ENCODE measurements around the gene PAH. TPM values are rescaled to one million over a fixed set of nuclear protein-coding genes. Genes with fewer than 3 reads are reported as not detected.

Gene PAH
- polyA plus RNA-seq, 3 donors: not detected

- intact Hi-C loops (cut with micrococcal nuclease): no loop called here
- peak overlapping the region in 1 of 2 donors; percentile 21 for H3K4me3 Mint-ChIP-seq
- H3K4me3 ChIP-seq (replicated peaks in 1 of 3; ENCODE audit: low read depth in 2 of 3, low read length in 3 of 3): no peak overlapping the region
- H3K4me1 Mint-ChIP-seq: no peaks in the 10 kb centered on the region
- H4K20me1 ChIP-seq (ENCODE audit: insufficient read depth, low read length): no peaks in the 10 kb centered on the region
- H3K36me3 ChIP-seq (replicated peaks in 1 of 2; ENCODE audit: control insufficient read depth in 1 of 2, insufficient read depth in 2 of 2, low read length in 2 of 2): no peaks in the 10 kb centered on the region
- peaks cover 10 to 21% (median 13%) of the 10 kb centered on the region in 3 donors for H3K27me3 Mint-ChIP-seq (ENCODE audit: low read depth in 3 of 3)
- H3K36me3 Mint-ChIP-seq: no peaks in the 10 kb centered on the region
- TF ChIP-seq CTCF (IDR thresholded peaks at IDR 0.05): no peak
- H3K27me3 ChIP-seq (ENCODE audit: control insufficient read depth in 2 of 2, insufficient read depth in 2 of 2, low read length in 2 of 2): peaks cover 2 to 14% of the 10 kb centered on the region in 2 donors
- H3K27ac ChIP-seq (ENCODE audit: low read depth in 1 of 2, low read length in 2 of 2): no peak overlapping the region
- no peak overlapping the region for H3K4me2 ChIP-seq (replicated peaks; ENCODE audit: extremely low read depth, low read length, poor library complexity, severe bottlenecking)
- DNase-seq: no peak
- H3K9me3 Mint-ChIP-seq: peaks cover 0 to 14% (median 3%) of the 10 kb centered on the region in 7 donors
- no peak overlapping the region for H3K27ac Mint-ChIP-seq
- WGBS (ENCODE audit: insufficient coverage): 3% methylated on average over 25 of the region's 36 CpGs
- H3K9me3 ChIP-seq (replicated peaks in 1 of 2; ENCODE audit: control insufficient read depth in 1 of 2, insufficient read depth in 1 of 2, low read length in 2 of 2): peaks cover 0 to 4% of the 10 kb centered on the region in 2 donors
- no peaks in the 10 kb centered on the region for H3K4me1 ChIP-seq (ENCODE audit: control insufficient read depth in 1 of 2, insufficient read depth in 2 of 2, low read length in 2 of 2)
- H3K9ac ChIP-seq (ENCODE audit: insufficient read depth, low read length, poor library complexity, severe bottlenecking): no peak overlapping the region
- H2AFZ ChIP-seq (ENCODE audit: insufficient read depth, low read depth, low read length, poor library complexity, severe bottlenecking): no peak overlapping the region
- no peaks in the 10 kb centered on the region for H3K79me2 ChIP-seq (ENCODE audit: insufficient read depth, low read length)
Measured at GRCh38 chr12:102824218-102824835, 92.7 kb downstream of the PAH start.

- intact Hi-C loops (cut with micrococcal nuclease): no loop called here
- H3K4me3 ChIP-seq (replicated peaks in 1 of 3; ENCODE audit: low read depth in 2 of 3, low read length in 3 of 3): no peak overlapping the region
- H3K27ac ChIP-seq (ENCODE audit: low read depth in 1 of 2, low read length in 2 of 2): no peak overlapping the region
- Mint-ChIP-seq H3K4me1 (no peaks in the 10 kb centered on the region), H3K9me3 (peaks cover 0 to 14% (median 3%) of the 10 kb centered on the region in 7 donors), H3K27ac (no peak overlapping the region), H3K4me3 (no peak overlapping the region), H3K36me3 (no peaks in the 10 kb centered on the region), H3K27me3 (ENCODE audit: low read depth in 3 of 3) (peaks cover 10 to 24% (median 13%) of the 10 kb centered on the region in 3 donors)
- no peak for TF ChIP-seq CTCF (IDR thresholded peaks at IDR 0.05)
- peaks cover 0 to 4% of the 10 kb centered on the region in 2 donors for H3K9me3 ChIP-seq (replicated peaks in 1 of 2; ENCODE audit: control insufficient read depth in 1 of 2, insufficient read depth in 1 of 2, low read length in 2 of 2)
- WGBS (ENCODE audit: insufficient coverage): no CpG with 5 or more reads among the region's 5 CpGs
- H3K9ac ChIP-seq (ENCODE audit: insufficient read depth, low read length, poor library complexity, severe bottlenecking): no peak overlapping the region
- H3K4me2 ChIP-seq (replicated peaks; ENCODE audit: extremely low read depth, low read length, poor library complexity, severe bottlenecking): no peak overlapping the region
- H3K4me1 ChIP-seq (ENCODE audit: control insufficient read depth in 1 of 2, insufficient read depth in 2 of 2, low read length in 2 of 2): no peaks in the 10 kb centered on the region
- no peak for DNase-seq
- H2AFZ ChIP-seq (ENCODE audit: insufficient read depth, low read depth, low read length, poor library complexity, severe bottlenecking): no peak overlapping the region
- no peaks in the 10 kb centered on the region for H4K20me1 ChIP-seq (ENCODE audit: insufficient read depth, low read length)
- H3K27me3 ChIP-seq (ENCODE audit: control insufficient read depth in 2 of 2, insufficient read depth in 2 of 2, low read length in 2 of 2): peaks cover 2 to 14% of the 10 kb centered on the region in 2 donors
- H3K79me2 ChIP-seq (ENCODE audit: insufficient read depth, low read length): no peaks in the 10 kb centered on the region
- no peaks in the 10 kb centered on the region for H3K36me3 ChIP-seq (replicated peaks in 1 of 2; ENCODE audit: control insufficient read depth in 1 of 2, insufficient read depth in 2 of 2, low read length in 2 of 2)
Measured at GRCh38 chr12:102821149-102821548, 95.9 kb downstream of the PAH start.

Data from CD14-positive monocyte (primary cell).